ENCODE data around the gene PODXL2.

- no peak for TF ChIP-seq POLR2A (IDR thresholded peaks at IDR 0.05)
- TF ChIP-seq, protein P1, sequence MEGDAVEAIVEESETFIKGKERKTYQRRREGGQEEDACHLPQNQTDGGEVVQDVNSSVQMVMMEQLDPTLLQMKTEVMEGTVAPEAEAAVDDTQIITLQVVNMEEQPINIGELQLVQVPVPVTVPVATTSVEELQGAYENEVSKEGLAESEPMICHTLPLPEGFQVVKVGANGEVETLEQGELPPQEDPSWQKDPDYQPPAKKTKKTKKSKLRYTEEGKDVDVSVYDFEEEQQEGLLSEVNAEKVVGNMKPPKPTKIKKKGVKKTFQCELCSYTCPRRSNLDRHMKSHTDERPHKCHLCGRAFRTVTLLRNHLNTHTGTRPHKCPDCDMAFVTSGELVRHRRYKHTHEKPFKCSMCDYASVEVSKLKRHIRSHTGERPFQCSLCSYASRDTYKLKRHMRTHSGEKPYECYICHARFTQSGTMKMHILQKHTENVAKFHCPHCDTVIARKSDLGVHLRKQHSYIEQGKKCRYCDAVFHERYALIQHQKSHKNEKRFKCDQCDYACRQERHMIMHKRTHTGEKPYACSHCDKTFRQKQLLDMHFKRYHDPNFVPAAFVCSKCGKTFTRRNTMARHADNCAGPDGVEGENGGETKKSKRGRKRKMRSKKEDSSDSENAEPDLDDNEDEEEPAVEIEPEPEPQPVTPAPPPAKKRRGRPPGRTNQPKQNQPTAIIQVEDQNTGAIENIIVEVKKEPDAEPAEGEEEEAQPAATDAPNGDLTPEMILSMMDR (IDR thresholded peaks at IDR 0.05), result no peak
Measured at GRCh38 chr3:127700406-127700805, 71.4 kb downstream of the PODXL2 start.
